ENCODE measurements around the gene HYDIN.
"Not testable (repeated sequence)": the region's sequence is repeated elsewhere in the genome, so short reads cannot be mapped to it uniquely, and the experiment has no call there.

Gene HYDIN

GRCh38 chr16:71015419-71015818 lies 215.1 kb downstream of the HYDIN start:
- H3K4me3 ChIP-seq (ENCODE audit: control insufficient read depth, low read depth, low read length); DNase-seq (ENCODE audit: low read depth): not testable (repeated sequence)

GRCh38 chr16:71009440-71010223 lies 220.9 kb downstream of the HYDIN start:
- DNase-seq (ENCODE audit: low read depth): not testable (repeated sequence)

GRCh38 chr16:71006516-71006915 lies 224.0 kb downstream of the HYDIN start:
- H3K4me3 ChIP-seq (ENCODE audit: control insufficient read depth, low read depth, low read length); DNase-seq (ENCODE audit: low read depth): not testable (repeated sequence)

More at GRCh38 chr16:71009440-71010223, 220.9 kb downstream of the HYDIN start:
- not testable (repeated sequence) for H3K4me3 ChIP-seq (ENCODE audit: control insufficient read depth, low read depth, low read length)

GRCh38 chr16:70999735-71000134 lies 230.8 kb downstream of the HYDIN start:
- DNase-seq (ENCODE audit: low read depth): peak; percentile 7
- H3K4me3 ChIP-seq (ENCODE audit: control insufficient read depth, low read depth, low read length): not testable (repeated sequence)

- H3K4me3 ChIP-seq (ENCODE audit: control insufficient read depth, low read depth, low read length); DNase-seq (ENCODE audit: low read depth): not testable (repeated sequence)
Observed at GRCh38 chr16:70995799-70996198, 234.7 kb downstream of the HYDIN start.

GRCh38 chr16:70992511-70992910 lies 238.0 kb downstream of the HYDIN start:
- DNase-seq (ENCODE audit: low read depth); H3K4me3 ChIP-seq (ENCODE audit: control insufficient read depth, low read depth, low read length): not testable (repeated sequence)

- DNase-seq (ENCODE audit: low read depth); H3K4me3 ChIP-seq (ENCODE audit: control insufficient read depth, low read depth, low read length): not testable (repeated sequence)
Observed at GRCh38 chr16:70987019-70987715, 243.4 kb downstream of the HYDIN start.

GRCh38 chr16:70984675-70985074 lies 245.8 kb downstream of the HYDIN start:
- DNase-seq (ENCODE audit: low read depth): not testable (repeated sequence)

GRCh38 chr16:70968332-70968731 lies 262.2 kb downstream of the HYDIN start:
- DNase-seq (ENCODE audit: low read depth): not testable (repeated sequence)

More at GRCh38 chr16:70984675-70985074, 245.8 kb downstream of the HYDIN start:
- not testable (repeated sequence) for H3K4me3 ChIP-seq (ENCODE audit: control insufficient read depth, low read depth, low read length)

GRCh38 chr16:70960169-70960568 lies 270.4 kb downstream of the HYDIN start:
- not testable (repeated sequence) for DNase-seq (ENCODE audit: low read depth); H3K4me3 ChIP-seq (ENCODE audit: control insufficient read depth, low read depth, low read length)

More at GRCh38 chr16:70968332-70968731, 262.2 kb downstream of the HYDIN start:
- not testable (repeated sequence) for H3K4me3 ChIP-seq (ENCODE audit: control insufficient read depth, low read depth, low read length)

GRCh38 chr16:70954922-70955321 lies 275.6 kb downstream of the HYDIN start:
- H3K4me3 ChIP-seq (ENCODE audit: control insufficient read depth, low read depth, low read length); DNase-seq (ENCODE audit: low read depth): not testable (repeated sequence)

GRCh38 chr16:70953824-70954223 lies 276.7 kb downstream of the HYDIN start:
- H3K4me3 ChIP-seq (ENCODE audit: control insufficient read depth, low read depth, low read length); DNase-seq (ENCODE audit: low read depth): not testable (repeated sequence)

GRCh38 chr16:70943551-70943950 lies 287.0 kb downstream of the HYDIN start:
- not testable (repeated sequence) for DNase-seq (ENCODE audit: low read depth); H3K4me3 ChIP-seq (ENCODE audit: control insufficient read depth, low read depth, low read length)

GRCh38 chr16:70939690-70940359 lies 290.7 kb downstream of the HYDIN start:
- not testable (repeated sequence) for H3K4me3 ChIP-seq (ENCODE audit: control insufficient read depth, low read depth, low read length); DNase-seq (ENCODE audit: low read depth)

GRCh38 chr16:70936781-70937525 lies 293.6 kb downstream of the HYDIN start:
- H3K4me3 ChIP-seq (ENCODE audit: control insufficient read depth, low read depth, low read length); DNase-seq (ENCODE audit: low read depth): not testable (repeated sequence)

GRCh38 chr16:70935325-70935724 lies 295.2 kb downstream of the HYDIN start:
- DNase-seq (ENCODE audit: low read depth); H3K4me3 ChIP-seq (ENCODE audit: control insufficient read depth, low read depth, low read length): not testable (repeated sequence)

GRCh38 chr16:70933746-70934145 lies 296.8 kb downstream of the HYDIN start:
- not testable (repeated sequence) for DNase-seq (ENCODE audit: low read depth); H3K4me3 ChIP-seq (ENCODE audit: control insufficient read depth, low read depth, low read length)

GRCh38 chr16:70930757-70931156 lies 299.8 kb downstream of the HYDIN start:
- not testable (repeated sequence) for H3K4me3 ChIP-seq (ENCODE audit: control insufficient read depth, low read depth, low read length); DNase-seq (ENCODE audit: low read depth)

Measured in fibroblast of mammary gland (primary cell).